HPDE6-E6E7 (cell line): ENCODE results near the gene UNKL.

Experiments used
- DNase-seq: peaks from one replicate; pipeline ENCODE4 v3.0.0; 2011; ENCODE audit warnings: missing footprints; ENCODE audit errors: extremely low spot score

Gene UNKL

DNA sequence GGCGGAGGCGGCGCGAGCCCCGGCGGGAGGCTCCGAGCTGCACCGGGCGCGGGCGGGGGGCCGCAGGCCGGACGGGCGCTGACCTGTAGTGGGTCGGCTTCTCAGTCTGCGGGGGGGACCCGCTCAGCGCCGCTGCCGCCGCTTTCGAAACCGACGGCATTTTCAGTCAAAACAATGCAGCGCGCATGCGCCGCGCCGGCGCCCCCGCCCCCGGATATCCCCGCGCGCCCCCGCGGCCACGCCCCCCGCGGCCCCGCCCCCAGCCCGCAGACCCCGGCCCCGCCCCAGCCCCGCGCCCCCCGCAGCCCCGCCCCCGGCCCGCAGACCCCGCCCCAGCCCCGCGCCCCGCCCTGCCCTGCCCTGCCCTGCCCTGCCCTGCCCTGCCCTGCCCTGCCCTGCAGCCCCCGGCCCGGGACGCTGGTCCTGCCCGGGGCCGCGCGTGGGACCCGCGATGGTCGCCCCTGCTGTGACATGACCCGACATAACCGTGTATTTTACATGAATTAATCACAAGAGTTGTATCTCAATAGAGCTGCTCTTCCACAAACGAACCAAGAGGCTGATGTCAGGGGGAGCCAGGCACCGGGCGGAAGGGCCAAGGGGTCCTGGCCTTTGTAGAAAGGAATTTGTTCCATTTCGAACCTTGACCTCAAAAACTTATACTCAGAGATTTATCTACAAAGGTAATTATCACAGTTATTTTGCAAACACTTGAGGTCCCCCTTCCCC, at the start of gene UNKL:
Gene UNKL, minus strand, starts transcription at position 173 of the 729 bp plus-strand sequence. Its CDS starts 13 bp downstream, at position 160.
- peak; percentile 54 for DNase-seq

- DNase-seq, result no peak
These were observed 46.6 kb upstream of the UNKL start for GRCh38 chr16:1461146-1461545.

GRCh38 chr16:1460602-1461138, 46.2 kb upstream of the UNKL start:
- DNase-seq, result no peak

- DNase-seq, result no peak
These were observed 45.5 kb upstream of the UNKL start for GRCh38 chr16:1459967-1460366.

- DNase-seq, result no peak
These were observed 44.5 kb upstream of the UNKL start for GRCh38 chr16:1458977-1459341.

DNA sequence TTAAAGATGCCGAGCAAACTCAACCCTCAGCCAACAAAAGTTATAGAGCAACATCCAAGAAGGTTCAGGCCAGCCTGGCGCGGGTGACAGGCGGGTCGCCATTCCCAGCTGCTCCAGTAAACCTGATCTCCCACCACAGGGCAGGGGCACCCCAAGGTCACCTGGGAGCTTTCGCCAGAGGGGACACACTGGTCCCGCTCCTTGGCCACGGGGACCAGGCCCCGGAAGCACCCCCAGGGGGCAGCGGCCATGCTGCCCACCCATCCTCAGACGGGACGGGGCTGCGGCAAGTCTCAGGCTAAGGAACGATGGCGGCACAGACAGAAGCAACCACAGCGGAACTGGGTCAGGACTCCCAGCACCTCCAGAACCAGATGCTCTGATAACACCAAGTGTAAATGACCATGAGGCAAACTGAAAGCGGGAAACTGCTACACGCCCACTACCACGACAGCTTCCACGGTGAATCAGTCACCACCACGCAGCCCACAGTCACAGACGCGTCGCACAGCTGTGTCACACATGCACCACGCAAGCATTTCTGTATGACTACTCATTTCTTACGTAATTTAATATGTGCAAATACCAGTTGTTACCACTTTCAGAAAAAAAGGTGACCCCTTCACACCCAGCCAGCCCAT, 44.0 kb upstream of the UNKL start:
- no peak for DNase-seq

DNA sequence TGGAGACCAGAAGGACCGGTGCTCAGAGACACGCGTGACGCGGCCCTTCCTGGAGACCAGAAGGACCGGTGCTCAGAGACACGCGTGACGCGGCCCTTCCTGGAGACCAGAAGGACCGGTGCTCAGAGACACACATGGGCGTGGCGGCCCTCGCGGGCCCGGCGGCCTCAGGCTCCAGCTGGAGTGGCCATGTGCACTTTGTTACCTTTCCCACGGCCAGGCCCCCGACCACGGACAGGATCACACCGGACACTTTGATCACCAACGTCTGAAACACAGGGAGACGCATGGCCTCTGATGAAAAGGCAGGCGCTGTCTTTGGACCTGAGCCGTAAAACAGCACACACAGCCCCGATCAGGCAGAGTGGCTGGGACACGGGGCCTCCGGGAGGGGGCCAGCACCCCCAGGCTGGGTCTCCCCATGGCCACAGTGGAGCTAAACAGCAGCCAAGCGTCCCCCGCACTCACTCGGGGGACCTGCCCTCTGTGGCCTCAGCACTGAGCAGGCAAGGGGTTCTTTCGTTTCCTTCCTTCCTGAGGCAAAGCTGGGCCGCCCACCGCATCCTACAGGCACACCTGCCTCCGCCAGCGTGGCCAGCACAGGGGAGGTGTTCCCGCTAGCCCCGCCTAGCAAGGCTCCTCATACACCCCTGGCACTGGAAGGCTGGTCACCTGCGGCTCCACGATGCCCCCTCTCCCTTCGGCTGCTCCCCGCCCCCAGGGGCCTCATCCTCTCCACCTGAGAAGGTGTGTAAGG, 43.2 kb upstream of the UNKL start:
- DNase-seq, result no peak

- DNase-seq, result no peak
These were observed 42.4 kb upstream of the UNKL start for GRCh38 chr16:1456951-1457350.

GRCh38 chr16:1455190-1456171, 41.0 kb upstream of the UNKL start:
- no peak for DNase-seq

- no peak for DNase-seq
These were observed 40.1 kb upstream of the UNKL start for GRCh38 chr16:1454561-1454960.

DNA sequence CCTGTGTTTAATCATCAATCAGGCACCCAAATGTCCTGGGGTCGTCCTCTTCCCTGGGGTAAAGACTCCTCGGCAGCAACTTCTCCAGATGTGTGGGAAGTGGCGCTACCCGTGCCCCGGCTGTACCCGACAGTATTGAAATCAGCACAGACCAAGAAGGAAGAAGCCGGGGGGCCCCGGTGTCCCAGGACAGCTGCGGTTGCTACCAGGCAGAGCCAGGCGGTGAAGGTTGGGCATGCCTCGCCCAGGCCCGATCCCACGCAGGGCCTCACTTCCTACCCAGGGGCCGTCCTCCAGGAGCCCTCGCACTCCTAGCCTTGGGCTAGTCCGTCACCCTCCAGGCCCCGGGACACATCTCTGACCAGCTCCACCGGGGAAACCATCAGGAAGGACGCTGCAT, 38.8 kb upstream of the UNKL start:
- DNase-seq, result no peak

GRCh38 chr16:1452530-1452929, 38.0 kb upstream of the UNKL start:
- DNase-seq, result no peak

- no peak for DNase-seq
These were observed 37.3 kb upstream of the UNKL start for GRCh38 chr16:1451702-1452392.

- DNase-seq, result no peak
These were observed 36.3 kb upstream of the UNKL start for GRCh38 chr16:1450841-1451240.

DNA sequence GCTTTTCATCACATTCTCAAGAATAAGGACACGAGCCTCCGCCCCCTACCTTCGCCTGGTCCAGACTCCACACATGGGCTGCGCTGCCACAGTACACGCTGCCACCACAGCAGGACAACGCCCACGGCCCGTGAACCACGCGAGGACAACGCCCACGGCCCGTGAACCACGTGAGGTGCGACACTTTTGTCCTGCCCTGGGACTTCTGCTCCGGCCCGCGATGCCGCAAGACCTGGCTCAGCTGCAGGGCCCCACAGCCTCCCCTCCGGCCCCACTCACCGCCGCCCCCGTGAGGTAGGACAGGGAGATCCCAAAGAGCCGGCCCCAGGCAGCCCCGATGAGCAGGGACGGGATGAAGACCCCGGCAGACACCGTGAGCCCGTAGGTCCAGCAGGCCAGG, 35.7 kb upstream of the UNKL start:
- DNase-seq, result no peak

DNA sequence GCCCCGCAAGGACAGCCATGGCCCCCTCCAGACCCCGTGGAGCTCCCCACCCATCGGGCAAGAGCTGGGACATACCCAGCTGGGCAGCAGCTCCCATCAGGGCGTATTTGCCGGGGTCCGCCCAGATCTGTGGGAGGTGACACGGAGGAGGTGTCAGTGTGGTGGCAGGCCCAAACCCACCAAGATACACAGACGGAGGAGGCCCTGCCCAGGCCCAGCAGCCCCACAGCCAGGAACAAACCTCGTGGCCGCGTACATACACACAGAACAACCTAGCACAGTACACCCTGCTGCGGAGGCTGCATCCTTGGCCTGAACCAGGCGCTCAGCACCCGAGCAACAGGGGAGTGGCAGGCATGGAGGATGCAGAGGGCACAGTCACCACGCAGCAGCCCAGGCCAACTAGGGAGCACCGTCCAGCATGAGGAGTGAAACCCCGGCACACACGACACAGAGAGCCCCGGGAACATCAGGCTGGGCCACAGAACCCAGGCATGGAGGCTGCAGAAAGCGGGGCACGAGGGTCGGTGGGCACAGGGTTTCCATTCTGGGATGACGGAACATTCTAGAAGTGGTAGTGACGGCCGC, 34.8 kb upstream of the UNKL start:
- DNase-seq, result no peak

GRCh38 chr16:1448536-1449116, 34.1 kb upstream of the UNKL start:
- DNase-seq, result no peak

GRCh38 chr16:1447965-1448364, 33.5 kb upstream of the UNKL start:
- no peak for DNase-seq

- no peak for DNase-seq
These were observed 32.0 kb upstream of the UNKL start for GRCh38 chr16:1446296-1447080.
